ENCODE measurements around the gene INPP5E.

The INPP5E gene, protein sequence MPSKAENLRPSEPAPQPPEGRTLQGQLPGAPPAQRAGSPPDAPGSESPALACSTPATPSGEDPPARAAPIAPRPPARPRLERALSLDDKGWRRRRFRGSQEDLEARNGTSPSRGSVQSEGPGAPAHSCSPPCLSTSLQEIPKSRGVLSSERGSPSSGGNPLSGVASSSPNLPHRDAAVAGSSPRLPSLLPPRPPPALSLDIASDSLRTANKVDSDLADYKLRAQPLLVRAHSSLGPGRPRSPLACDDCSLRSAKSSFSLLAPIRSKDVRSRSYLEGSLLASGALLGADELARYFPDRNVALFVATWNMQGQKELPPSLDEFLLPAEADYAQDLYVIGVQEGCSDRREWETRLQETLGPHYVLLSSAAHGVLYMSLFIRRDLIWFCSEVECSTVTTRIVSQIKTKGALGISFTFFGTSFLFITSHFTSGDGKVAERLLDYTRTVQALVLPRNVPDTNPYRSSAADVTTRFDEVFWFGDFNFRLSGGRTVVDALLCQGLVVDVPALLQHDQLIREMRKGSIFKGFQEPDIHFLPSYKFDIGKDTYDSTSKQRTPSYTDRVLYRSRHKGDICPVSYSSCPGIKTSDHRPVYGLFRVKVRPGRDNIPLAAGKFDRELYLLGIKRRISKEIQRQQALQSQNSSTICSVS

DNA sequence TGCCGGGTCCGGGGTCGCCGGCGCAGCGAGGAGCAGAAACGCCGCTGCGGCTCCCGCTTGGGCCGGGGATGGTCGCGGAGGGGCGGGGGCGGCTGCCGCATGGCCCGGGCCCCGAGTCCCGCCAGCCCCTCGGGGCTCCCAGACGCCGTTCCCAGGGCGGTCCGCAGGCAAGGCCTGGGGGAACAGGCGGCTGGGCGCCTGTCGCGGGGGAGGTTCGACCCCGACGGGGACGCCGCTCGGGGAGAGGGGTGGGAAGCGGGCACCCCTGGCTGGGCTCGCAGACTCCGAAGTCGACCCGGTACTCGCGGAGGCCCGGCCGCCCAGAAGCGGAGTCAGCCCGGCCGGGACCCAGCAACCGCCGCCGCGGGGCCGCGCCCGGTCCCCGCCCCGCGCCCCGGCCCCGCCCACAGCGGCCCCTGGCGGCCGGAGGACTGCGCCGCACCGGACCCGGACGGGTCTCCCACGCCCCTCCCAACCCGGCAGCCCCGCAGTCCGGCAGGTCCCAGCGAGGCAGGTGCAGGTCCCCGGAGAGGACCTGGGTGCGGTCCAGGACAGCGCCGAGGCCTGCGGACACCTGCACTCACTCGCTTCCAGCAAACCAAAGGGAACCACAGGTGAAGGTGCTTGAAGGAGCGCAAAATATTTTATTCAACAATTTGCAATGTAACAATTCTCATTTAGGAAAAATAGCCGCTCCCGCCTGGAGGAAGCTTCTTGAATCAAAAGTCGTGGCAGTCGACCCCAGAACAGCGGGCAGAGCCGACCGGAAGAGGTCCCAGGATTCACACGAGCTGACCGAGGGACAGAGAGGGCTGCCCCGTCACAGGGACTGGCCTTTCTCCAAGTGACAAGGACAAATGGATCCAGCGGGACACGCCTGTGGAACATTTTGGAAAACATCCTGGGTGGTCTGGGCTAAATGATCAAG, at the start of gene INPP5E:
Gene INPP5E (minus strand): TSS at position 365 of the 928 bp plus-strand sequence. CDS start 426 bp downstream, outside the sequence.
- DNase-seq: peak; percentile 65

DNA sequence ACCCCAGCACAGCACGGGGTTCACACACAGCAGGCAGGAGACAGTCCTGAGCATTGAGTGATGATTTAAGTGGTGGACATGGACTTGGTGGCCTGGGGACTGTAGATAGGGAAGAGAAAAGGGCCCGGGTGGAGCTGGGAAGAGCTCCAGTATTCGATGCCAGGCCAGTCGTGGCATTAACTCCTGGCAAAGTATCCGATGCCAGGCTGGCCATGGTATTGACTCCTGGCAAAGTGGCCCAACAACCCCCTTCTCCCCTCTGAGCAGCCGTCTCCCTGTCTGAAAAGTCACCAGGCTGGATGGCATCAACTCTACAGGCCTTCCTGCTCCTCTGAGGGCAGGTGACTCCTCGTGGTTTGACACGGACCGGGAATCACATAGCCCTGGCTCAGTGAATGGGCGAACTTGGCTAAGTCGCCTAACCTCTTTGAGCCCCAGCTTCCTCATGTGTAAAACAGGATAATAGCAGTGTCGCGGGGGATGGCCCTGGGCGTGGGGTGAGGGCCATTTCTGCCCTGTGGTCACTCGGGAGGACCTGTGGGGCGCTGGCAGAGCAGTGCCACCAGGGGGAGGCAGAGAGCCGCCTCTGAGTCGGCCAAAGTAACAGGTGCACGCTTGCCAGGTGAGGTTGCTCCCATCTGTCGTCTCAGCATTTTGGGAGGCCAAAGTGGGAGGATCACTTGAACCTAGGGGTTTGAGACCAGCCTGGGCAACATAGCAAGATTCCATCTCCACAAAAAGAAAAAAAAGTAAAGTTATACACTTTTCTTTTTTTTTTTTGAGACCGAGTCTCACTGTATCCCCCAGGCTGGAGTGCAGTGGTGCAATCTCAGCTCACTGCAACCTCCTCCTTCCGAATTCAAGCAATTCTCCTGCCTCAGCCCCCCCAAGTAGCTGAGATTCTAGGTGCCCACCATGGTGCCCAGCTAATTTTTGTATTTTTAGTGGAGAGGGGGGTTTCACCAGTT, 48.9 kb upstream of the INPP5E start:
- DNase-seq: peak; percentile 39

DNA sequence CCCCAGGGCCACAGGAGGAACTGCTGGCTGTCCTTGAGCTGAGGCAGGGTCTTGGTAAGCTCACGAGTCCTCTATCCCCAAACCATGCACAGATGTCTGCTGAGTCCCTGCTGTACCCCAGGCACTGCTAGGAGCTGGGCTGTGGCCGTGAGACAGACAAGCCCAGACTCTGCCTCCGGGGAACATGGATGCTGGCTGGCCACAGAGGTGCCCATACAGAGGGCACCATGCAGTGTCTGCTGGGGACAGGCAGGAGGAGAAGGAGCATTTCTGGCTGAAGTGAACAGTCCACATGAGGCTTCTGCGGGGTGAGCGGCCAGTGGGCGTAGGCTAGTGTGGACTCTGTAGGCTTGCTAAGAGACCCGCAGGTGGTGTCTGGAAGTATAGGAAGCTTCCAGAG, 48.0 kb upstream of the INPP5E start:
- DNase-seq: no peak

DNA sequence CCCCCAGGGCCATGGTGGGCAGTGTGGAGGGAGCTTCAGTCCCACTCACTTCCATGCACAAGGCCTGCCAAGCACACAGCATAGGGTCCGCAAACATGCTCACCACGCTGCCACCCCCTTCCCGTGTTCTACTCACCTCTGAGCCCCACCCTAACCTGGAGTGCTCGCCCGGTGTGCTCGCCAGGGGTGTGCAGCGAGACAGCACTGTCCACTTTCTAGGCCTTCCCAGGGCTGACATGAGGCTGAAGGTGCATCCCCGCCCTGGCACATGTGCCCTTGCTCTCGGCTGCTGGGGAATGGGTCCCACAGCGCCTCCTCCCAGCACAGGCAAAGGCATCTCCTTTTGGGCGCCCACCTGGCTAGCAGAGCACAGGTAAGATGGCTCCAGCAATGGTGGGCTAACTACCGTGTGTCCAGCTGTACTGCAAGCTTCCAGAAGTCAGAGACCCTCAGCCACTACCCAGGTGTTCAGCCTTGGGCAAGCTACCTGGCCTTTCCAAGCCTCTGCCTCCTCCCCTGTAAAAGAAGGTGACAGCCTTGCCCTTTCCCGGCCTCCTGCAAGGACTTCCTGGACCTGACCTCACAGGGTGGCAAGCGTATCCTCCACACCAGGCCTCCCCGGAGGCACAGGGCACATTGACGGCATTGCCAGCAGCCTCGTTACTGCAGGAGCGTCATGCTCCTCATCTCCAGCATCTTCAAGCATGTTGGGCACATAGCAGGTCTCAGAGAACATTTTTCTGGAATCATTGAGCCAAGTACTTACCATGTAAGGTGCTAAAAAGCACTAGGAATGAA, 47.4 kb upstream of the INPP5E start:
- no peak for DNase-seq

DNA sequence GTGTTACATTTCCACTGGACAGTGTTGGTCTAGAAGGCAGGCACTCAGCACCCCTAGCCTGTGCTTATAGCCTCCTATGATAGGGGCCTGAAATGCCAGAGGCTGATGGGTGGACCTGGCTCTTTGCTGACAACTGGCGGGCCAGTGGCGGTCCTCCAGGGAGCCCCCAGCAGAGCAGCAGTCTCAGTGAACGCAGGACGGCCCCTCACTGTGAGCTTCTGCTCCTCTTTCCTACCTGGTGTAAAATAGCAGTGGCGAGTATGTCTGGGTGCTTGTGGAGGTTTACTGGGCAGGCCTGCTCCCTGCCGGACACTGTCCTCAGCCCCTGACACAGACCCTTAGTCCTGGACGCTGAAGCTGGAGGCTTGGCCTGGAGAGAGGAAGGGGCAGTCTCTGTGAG, 46.5 kb upstream of the INPP5E start:
- no peak for DNase-seq

DNA sequence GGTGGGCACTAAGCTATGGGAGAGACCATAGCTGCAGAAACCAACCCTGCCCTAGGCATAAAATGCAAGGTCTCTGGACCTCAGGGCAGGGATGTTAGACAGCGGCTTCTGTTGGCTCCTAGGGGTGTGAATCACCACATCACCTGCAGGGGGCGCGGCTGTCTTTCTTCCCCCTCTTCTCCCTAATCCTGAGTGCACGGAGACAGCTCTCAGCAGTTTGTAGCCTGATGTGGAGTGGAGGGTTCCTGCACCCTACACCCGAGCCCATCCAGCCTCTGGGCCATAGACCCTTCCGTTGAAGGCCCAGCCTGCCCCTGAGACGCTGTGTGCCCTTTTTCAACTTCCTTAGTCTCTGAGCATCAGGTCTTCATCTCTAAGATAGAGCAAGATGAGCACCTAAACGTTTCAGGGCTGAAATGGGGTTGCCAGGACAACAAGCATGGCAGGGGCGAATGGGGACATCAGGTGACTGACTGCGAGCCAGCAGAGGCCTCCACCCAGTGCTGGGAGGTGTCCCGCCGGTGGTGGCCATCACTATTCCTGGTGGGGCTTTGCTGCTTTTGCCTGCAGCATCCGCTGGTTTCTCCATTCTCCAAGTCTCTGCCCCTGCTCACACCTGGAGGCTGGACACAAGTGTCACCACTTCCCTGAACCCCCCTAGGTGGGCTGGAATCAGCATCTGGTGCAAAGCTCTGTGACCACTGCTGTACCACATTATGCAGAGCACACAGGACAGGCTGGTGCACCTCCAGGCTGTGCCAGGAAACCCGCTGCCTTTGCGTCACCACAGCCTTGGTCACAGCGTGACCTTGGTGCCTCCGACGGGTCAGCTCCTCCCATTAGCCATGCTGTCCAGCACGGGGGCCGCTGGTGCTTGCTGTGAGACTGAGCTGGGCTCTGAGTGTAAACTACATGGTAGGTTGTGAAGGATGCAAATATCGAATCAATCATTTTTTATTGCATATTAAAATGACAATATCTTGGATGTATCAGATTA, 45.7 kb upstream of the INPP5E start:
- peak; percentile 56 for DNase-seq

DNA sequence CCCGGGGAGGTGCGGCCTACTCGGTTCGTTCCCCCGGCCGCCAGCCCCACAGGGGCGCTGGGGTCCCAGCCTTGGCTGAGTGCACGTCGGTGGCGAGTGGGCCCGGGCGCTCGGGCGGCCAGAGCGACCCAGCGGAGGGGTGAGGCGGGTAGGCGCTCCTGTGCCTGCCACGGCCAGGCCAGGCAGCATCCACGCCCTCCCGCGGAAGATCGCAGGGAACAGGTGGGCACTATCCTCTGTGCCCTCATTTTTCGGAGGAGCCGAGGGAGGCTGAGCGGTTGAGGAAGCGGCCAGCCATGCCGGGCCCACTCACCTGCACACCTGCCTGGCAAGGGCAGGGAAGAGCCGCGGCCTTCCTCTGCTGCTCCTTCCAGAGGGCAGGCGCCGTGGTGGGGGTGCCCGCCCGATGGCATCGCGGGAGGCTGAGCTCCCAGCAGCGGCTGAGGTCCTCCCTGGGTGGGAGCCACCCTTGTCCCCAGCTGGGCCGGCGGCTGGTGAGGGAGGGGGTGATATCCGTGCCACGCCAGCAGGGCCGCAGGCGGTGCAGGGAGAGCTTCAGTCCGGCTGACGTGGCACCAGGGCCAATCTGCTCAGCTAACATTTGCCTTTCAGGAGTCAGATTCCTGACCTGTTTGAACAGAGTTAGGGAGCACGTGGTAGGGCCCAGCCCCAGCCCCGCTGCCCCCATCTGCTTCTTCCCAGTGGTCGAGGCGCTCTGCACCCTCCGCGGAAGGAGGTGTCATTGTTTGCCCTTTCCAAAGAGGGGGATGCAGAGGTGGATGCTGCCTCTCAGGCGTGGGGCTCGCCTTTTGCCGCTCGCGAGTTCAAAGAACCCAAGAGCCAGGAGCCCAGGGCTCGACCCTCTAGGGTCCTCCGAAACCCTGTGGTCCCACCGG, 44.8 kb upstream of the INPP5E start:
- no peak for DNase-seq

DNA sequence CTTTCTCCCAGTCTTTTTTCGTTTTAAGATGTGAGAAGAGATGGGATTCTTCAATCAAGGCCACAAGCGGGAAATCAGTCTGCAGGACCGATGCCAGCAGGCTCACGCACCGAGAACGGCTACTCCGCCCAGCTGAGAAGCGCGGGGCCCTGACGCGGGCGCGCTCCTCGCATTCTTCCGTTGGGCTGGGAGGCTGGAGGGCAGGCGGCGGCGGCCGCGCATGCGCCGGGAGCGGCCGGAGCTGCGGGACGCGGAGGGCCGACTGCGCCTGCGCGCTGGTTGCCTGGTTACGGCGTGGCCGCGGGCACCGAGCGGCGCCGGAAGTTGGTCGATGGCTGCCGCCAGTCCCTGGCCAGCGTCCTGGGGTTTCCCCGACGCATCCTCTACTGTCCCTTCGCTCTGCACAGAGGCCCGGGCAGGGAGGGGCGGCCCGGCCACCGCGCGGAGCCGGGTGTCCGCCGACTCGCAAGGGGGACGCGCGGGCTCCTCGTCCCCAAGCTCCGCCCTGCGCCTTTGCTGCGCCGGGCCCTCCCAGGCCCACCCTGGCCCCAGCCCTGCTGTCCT, 44.0 kb upstream of the INPP5E start:
- peak; percentile 89 for DNase-seq

DNA sequence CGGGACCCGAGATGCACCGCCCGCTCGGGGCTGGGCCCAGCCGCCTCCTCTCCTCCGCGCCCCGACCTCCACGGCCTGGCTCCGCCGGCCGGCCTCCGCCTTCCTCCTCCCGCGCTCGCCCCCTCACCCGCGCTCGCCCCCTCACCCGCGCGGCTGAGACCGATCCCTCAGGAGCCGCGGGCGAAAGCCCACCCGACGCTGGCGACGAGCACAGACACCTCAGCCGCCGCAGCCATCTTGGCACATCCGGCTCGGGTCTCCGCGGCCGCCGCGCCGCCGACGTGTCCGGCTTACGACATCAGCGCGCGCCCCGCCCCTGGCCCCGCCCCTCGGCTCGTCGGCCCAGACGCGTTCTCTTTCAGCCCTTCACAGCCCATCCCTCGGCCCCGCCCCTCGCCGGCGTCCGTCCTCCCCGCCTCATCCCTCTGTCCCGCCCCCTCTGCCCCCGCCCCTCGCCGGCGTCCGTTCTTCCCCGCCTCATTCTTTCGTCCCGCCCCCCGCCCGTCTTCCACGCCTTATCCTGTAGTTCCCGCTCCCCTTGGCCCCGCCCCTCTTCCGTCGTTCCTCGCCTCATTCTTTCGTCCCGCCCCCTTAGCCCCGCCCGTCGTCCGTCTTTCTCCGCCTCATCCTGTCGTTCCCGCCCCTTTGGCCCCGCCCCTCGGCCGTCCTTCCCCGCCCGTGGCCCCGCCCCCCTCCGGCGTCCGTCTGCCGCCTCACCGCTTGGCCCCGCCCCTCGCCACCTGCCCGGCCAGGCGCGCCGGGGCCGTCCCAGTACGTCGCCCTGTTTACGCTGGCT, 43.3 kb upstream of the INPP5E start, which contains the start of gene SEC16A:
Gene SEC16A (minus strand): TSS at position 248 of the 796 bp plus-strand sequence. CDS start 5,425 bp downstream, outside the sequence.
- peak; percentile 97 for DNase-seq

DNA sequence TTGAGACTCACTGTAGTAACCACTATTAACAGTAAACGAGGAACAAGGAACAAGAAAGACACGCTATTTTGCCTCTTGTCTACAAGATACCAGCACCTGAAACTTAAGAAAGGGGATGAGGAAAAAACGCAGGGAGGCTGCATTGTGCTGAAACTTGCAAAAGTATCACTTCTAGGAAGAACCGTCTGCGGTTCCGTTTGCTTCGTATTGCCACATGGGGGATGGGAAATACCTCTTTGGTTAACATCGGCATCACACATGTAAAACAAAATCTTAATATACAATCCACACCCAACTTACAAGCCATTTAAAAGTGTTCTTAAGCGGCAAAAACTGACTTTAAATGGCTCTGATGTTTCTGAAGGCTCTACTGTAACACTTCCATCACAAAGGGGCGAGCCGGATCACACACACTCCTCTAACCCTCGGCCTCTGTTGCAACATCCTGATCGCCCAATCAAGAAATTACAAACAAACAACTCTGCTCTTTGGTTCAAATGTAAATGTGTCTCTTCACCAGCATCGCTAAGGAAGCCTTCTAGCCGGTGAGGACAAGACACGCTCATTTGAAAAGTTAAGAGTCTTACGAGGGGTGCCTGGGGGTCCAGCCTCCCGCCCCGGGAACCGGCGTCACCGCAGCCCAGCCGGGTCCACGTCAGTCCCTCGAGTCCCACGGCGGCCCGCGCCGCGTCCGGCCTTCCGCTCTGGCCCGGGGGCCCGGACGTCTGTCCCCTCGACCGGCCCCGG, 42.6 kb upstream of the INPP5E start:
- DNase-seq: no peak

DNA sequence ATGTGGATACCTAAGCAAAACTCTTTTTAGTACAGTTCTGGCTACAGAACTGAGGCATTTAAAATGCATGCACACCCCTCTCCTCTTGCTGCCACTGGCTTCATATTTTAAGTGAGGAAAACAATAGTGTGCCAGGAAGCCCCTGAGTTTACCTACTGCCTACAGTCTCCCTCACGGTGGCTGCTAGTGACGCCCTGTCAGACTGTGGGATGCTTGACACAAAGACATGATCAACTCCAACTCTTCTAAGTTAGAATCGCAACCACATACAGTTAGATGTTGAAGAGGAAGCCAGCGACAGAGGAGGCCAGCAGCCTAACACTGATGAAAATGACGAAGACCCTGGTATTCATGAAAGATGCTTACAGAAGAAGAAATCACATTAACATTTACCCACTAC, 41.9 kb upstream of the INPP5E start:
- DNase-seq: no peak

DNA sequence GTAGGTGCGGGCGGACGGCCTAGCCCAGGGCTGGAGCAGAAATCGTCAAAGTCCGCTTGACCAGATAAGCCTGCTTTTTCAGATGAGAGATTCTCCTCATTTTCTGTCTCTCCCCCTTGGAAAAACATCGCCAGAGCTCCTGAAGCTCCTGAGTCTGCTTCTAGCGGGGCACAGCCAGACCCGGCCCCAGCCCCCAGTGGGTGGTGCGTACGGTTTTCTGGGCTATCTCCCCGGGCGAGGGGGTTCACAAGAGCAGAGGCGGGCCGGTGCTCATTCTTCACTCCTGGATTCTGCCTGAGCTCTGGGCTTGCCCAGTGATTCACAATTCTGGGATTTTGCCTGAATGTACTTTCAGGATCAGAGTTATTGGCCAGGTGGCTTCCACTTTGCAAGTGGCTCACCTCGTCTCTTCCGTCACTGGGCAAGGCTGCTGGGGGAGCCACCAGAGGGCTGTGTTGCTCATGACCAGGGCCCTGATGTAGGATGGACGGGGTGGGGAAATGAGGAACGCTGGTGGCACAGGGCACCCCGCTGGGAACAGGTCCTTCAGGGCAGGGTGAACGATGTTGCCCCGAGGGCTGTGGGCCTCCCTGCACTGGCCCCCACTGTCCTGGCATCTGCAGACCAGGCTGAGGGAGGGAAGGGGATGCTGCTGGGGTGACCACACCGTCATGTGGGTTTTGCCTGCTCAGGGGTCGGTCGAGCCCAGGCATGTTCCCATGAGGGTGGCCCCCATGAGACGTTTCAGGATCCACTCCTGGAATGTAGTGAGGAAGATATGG, 36.9 kb upstream of the INPP5E start:
- no peak for DNase-seq

DNA sequence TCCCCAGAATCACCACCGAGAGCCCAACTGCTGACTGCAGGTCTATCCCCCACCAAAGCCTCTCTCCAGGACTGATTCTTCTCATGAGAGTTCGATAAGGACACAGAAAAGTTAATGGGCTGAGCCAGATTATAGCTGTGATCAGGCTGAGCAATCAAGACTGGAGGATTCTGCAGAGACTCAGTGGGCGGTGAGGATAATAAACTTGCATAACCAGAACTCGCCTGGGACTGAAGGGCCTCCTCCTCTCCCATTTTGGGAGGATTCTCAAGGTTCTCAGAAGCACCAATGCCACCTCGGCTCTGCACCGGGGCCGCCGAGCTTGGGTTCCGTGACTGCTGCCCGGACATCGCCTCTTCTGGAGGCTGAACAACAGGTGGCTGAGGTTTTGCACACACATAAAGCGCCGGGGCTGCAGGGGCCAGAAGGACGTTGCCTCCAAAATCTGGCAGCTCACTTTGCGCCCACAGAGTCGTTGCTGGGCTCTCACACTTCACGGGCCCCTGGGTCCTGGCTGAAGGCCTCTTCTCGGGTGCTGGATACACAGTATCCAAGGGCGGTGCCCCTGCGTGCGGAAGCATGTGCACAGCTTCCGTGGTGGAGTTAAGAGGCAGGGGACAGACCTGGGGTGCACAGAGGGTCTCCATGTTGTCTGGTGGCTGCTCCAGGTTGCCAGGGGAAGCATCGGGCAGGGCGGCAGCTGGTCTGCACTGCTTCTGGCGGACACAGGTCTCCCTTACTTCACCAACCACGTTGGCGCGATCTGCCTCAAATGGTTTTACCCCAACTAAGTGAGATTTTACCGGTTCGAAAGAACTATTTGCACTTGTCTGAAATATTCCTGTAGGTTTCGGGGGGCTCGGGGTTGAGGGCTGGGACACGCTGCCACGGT, 35.6 kb upstream of the INPP5E start:
- DNase-seq: no peak

DNA sequence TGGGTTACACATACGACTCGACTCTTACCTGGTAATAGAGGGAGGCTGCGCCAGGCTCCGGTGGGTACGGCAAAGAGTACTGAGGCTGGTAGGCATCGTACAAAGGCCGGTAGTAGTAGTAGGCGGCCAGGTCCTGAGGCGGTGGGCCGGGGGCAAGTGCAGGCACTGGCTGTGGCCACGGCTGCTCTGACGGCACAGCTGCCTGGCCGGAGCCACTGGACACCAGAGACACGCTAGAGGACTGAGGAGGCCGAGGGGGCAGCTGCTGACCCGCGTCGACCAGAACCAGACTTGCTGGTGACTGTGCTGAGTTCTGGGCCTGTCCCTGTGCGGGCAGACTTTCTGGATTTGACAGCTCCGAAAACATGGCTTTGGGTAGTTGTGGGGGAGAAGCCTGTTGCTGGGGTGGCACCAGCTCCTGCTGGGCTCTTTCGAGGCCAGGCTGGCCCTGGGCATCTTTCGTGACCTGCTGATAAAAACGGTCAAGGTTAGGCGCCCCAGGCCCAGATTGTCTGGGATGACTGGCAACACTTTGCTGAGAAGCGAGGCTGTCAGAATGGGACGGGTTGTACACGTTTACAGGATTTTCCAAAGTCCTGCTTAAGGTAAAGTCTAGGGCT, 34.5 kb upstream of the INPP5E start:
- DNase-seq: no peak
